Activated naive CD4-positive, alpha-beta T cell treated with anti-CD3 and anti-CD28 coated beads, Interleukin-2, amount 10 ng/mL, durations not matched to agents 7 days and 5 days (primary cell): ENCODE results near the gene PCSK4.

Experiments
- CTCF ChIA-PET: fragments of 350-600 bp; sonication (Branson Sonifier 250); formaldehyde crosslinking; loops from one replicate; lab custom pipeline; 2021; ENCODE audit warnings: antibody characterized with exemption; lab: Charles Lee
- DNase-seq: peaks from one replicate; pipeline ENCODE4 v3.0.0-alpha.2; 2020
- H3K27ac Mint-ChIP-seq: one replicate; pipeline ENCODE4 v1.8.0; 2021; ENCODE audit warnings: mild to moderate bottlenecking, moderate library complexity, mixed read lengths
- H3K27me3 Mint-ChIP-seq: one replicate; pipeline ENCODE4 v1.8.0; 2021; ENCODE audit warnings: mild to moderate bottlenecking, mixed read lengths
- H3K36me3 Mint-ChIP-seq: one replicate; pipeline ENCODE4 v1.8.0; 2021; ENCODE audit warnings: mixed read lengths
- H3K4me1 Mint-ChIP-seq: one replicate; pipeline ENCODE4 v1.8.0; 2021; ENCODE audit warnings: mixed read lengths
- H3K4me3 Mint-ChIP-seq: one replicate; pipeline ENCODE4 v1.8.0; 2021; ENCODE audit warnings: mild to moderate bottlenecking, moderate library complexity, mixed read lengths
- H3K9me3 Mint-ChIP-seq: one replicate; pipeline ENCODE4 v1.8.0; 2021; ENCODE audit warnings: mixed read lengths

The PCSK4 gene

DNA sequence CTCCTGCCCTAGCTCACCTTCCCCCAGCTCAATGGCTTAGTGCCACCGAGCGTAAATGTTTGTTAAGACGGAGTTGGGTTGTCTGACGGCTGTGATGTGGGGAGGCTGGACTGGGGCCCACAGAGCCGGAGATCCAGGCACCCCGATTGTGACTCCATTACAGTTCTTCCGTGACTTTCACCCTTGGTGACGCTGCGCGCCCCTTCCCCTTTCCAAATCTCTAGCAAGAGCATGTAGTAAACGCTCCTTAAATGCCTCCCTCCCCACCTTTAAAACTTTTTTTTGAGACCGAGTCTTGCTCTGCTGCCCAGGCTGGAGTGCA, 1.7 kb upstream of the PCSK4 start:
- H3K36me3 Mint-ChIP-seq: no peaks in the 10 kb centered on the region
- H3K4me1 Mint-ChIP-seq: peaks cover 18% of the 10 kb centered on the region
- H3K27ac Mint-ChIP-seq: no peak overlapping the region
- peak overlapping the region; percentile 62 for H3K4me3 Mint-ChIP-seq
- no peaks in the 10 kb centered on the region for H3K9me3 Mint-ChIP-seq
- H3K27me3 Mint-ChIP-seq: peaks cover 38% of the 10 kb centered on the region
- no peak for DNase-seq
- CTCF ChIA-PET: no interaction called here

DNA sequence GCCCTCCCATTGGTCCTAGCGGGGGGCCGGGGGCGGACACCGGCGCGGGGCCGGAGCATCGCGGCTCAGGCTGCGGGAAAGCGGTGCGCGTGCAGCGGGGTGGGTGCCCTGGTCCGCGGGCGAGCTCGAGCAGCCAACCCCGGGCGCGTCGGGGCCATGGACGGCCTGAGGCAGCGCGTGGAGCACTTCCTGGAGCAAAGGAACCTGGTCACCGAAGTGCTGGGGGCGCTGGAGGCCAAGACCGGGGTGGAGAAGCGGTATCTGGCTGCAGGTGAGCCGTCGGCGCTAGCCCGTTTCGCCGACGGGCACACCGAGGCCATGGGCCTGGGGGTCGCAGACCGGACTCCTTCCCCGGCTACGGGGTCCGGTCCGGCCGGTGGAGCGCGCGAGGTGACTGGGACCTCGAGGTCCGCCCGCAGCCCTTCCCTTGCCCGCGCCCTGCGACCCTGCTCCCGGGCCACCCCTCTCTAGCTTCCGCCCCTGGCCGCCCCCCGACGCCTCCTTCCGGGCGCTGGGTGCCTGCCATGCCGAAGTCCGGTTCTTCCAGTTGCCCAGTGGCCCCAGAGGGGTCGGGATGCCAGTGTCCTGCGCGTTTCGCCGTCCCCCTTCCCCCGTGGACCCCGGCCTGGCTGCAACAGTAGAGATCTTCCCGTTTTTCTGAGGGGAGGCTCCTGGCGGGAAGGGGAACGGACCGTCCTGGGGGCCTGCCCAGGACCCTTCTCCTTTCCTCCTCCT, 1.1 kb upstream of the PCSK4 start, which contains the start of gene REEP6:
REEP6 (plus strand) TSS at position 68 of the 735 bp plus-strand sequence; CDS start at position 157, 89 bp downstream.
- H3K36me3 Mint-ChIP-seq: no peaks in the 10 kb centered on the region
- H3K9me3 Mint-ChIP-seq: no peaks in the 10 kb centered on the region
- H3K4me3 Mint-ChIP-seq: peak within 1 kb of the TSS; percentile 85
- peaks cover 18% of the 10 kb centered on the region for H3K4me1 Mint-ChIP-seq
- peaks cover 38% of the 10 kb centered on the region for H3K27me3 Mint-ChIP-seq
- no peak for DNase-seq
- H3K27ac Mint-ChIP-seq: peak within 1 kb of the TSS; percentile 83
- CTCF ChIA-PET: interaction anchor here (1.0 kb wide), 1 partner anchor 14 kb away, joined by 3 read pairs; no protein-coding TSS in a partner anchor

DNA sequence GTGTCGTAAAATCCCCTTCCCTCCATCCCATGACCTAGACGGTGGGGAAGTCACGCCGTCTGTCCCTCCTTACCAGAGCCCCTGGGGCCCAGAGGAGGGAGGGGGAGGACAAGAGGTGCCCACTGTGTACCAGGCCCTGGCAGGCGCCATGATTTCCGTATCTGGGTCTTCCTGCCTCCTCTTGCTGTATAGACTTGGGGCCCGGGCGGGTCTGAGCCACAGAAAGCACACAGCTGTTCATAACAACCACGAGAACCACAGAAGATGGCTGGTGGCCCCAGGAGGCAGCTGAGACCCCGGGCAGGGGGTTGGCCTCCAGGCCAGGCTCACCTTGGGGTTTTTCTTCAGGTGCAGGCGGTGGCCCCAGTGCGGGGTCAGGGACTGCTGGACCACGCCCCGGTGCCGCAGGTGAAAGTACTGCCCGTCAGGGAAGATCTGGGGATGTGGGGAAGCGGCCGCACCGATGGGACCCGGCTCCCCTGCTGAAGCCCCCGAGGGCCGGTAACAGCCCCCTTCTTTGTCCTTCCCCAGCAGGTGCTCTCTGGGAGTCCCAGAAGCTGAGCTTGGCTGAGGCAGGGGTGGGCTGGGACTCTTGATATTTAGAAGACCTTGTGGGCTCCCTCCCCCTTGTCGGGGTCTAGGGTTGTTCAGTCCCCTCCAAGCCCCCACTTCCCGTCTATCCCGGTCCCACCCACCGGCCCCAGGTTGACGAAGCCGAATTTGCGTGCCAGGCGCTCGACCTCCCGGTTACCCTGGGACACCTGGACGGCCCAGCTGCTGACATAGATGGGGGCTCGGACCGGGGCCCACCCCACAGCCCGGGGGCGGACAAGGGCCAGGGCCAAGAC, 463 bp downstream of the PCSK4 start:
- Mint-ChIP-seq H3K27ac (peak overlapping the region; percentile 70), H3K9me3 (no peaks in the 10 kb centered on the region), H3K4me3 (peak overlapping the region; percentile 85), H3K27me3 (peaks cover 38% of the 10 kb centered on the region), H3K36me3 (no peaks in the 10 kb centered on the region), H3K4me1 (peaks cover 18% of the 10 kb centered on the region)
- DNase-seq: peak; percentile 34
- CTCF ChIA-PET: no interaction called here

DNA sequence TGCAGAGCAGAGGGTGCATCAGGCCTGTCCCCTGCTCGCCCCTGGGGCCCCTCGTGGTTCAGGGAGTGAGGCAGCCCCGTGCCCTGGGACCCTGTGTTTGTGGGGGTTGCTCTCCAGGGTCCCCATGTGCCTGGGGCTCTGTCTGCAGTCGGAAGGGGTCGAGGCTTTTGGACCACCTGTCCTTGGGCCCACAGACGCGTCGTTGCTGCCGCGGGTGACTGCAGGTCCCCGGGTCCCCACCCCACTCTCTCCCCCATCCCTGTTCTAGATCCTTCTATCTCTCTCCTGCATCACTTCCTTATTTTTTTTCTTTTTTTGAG, 1.9 kb downstream of the PCSK4 start:
- CTCF ChIA-PET: no interaction called here
- no peak for DNase-seq
- peaks cover 18% of the 10 kb centered on the region for H3K4me1 Mint-ChIP-seq
- H3K27me3 Mint-ChIP-seq: peaks cover 30% of the 10 kb centered on the region
- H3K9me3 Mint-ChIP-seq: no peaks in the 10 kb centered on the region
- no peak overlapping the region for H3K27ac Mint-ChIP-seq
- no peaks in the 10 kb centered on the region for H3K36me3 Mint-ChIP-seq
- H3K4me3 Mint-ChIP-seq: no peak overlapping the region

DNA sequence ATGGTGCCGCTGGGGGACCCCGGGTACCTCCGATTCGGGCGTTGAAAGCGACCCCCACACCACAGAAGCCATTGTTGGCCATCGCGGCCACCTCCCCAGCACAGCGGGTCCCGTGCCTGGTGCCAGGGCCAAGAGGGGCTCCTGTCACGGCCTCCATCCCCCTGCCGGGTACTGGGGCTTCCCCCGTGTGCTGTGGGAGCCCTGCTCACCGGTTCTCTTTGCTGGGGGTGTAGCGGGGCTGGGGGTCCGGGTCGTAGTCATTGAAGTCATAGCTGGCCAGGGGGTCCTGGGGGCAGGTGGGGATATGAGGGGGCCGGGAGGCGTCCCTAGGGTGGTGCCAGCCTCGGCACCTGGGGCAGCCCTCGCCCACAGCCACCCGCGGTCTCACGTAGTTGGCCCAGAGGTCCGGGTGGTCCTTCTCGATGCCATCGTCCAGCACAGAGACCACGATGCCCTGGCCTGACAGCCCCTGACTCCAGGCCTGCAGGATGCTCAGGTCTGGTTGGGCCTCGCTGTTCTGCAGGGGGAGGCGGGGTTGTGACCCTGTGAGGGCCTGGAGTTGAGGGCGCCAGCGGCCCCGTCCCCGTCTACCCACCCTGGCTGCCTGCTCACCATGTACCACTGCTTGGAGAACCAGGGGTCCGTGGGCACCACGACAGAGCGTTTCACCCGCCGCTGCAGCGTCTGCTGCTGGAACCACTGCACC, 2.4 kb downstream of the PCSK4 start:
- Mint-ChIP-seq H3K4me1 (peaks cover 18% of the 10 kb centered on the region), H3K9me3 (no peaks in the 10 kb centered on the region), H3K27me3 (peaks cover 25% of the 10 kb centered on the region), H3K4me3 (no peak overlapping the region), H3K27ac (no peak overlapping the region), H3K36me3 (no peaks in the 10 kb centered on the region)
- CTCF ChIA-PET: no interaction called here
- no peak for DNase-seq

DNA sequence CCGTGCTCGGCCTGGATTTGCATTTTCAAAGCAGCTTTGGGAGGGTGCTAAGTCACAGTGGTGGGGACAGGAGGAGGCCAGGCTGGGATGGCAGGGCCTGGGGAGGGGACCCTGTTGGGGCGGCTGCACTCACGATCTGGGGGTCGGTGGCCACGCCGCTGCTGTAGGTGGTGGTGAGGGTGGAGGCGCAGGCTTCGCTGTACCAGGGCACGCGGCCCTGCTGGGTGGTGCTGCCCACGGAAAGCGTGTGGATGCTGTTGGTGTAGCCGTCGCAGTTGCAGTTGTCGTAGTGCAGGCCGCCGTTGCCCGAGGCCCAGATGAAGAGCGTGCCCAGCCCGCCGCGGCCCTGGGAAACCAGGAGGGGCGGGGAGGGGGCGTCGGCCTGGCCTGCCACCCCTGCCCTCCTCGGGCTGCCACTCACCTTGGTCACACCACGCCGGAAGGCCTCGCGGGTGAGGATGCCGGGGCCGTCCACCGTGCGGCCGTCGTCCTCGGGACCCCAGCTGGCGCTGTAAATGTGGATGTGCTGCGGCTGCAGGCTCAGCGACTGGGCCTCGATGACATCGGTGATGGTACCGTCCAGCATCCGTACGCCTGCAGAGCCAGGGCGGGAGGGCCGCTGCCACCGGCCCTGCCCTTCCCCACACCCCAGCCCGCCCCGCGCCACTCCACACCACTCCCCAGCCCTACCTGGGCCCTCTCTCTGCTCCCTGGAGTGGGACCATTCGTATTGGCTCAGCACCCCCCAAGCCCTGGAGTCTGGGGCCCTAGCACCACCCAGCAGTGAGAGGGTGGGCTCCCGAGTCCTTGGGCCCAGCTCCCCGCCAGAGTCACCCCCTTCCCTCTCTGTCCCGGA, 3.2 kb downstream of the PCSK4 start:
- H3K27ac Mint-ChIP-seq: no peak overlapping the region
- H3K4me1 Mint-ChIP-seq: peaks cover 17% of the 10 kb centered on the region
- H3K9me3 Mint-ChIP-seq: no peaks in the 10 kb centered on the region
- CTCF ChIA-PET: no interaction called here
- H3K36me3 Mint-ChIP-seq: no peaks in the 10 kb centered on the region
- DNase-seq: no peak
- no peak overlapping the region for H3K4me3 Mint-ChIP-seq
- H3K27me3 Mint-ChIP-seq: peaks cover 17% of the 10 kb centered on the region

DNA sequence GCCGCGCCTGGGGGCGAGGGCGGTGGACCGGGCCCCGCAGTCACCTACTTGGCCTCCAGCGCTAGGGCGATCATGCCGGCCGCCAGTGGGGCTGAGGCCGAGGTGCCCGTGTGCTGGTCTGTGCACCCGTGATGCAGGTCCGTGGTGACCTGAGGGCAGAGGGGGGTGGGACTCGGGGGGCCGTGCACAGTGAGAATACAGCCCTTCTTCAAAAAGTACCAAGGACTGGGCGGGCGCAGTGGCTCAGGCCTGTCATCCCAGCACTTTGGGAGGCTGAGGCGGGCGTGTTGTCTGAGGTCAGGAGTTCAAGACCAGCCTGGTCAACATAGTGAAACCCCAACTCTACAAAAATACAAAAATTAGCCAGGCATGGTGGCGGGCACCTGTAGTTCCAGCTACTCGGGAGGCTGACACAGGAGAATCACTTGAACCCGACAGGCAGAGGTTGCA, 6.1 kb downstream of the PCSK4 start:
- no peak for DNase-seq
- Mint-ChIP-seq H3K4me1 (peaks cover 12% of the 10 kb centered on the region), H3K27me3 (peaks cover 14% of the 10 kb centered on the region), H3K36me3 (peaks cover 1% of the 10 kb centered on the region), H3K4me3 (no peak overlapping the region), H3K9me3 (no peaks in the 10 kb centered on the region), H3K27ac (no peak overlapping the region)
- CTCF ChIA-PET: no interaction called here

DNA sequence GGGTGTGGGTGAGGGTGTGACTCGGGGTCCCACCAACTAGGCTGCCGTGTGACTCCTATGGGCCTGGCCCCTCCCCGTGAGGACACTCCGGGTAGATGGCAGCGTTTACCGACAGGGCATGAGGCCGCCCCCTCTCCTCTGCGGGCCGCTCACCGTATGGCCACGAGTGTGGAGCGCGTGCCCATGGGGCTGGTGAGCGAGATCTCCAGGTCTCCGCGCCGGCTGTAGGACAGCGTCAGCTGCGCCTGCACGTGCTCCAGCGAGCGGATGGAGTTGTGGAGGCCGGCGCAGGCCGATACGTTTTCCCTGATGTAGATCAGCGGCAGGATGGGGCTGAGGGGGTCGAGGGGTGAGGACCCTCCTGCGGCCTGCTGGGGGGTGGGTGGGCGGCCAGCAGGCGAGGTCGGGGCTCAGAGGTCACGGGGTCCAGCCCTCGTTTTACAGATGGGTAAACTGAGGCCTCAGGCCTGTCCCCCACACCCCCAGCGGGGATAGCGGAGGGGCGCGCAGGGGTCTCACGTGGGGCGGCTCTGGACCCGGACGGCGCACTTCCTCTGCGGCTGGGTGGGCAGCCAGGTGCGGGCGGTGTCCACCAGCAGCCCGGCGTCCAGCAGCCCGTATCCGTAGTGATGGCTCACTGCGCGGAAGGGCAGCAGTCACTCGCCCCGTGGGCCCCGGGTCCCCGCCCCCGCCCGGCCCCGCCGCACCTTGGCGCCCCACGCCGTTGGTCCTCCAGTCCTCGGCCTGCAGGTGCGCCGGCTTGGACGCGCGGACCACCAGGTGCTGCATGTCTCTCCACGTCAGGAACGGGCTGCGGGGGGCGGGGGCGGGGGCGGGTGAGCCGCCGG, 6.8 kb downstream of the PCSK4 start:
- H3K27ac Mint-ChIP-seq: no peak overlapping the region
- H3K27me3 Mint-ChIP-seq: peaks cover 14% of the 10 kb centered on the region
- DNase-seq: no peak
- H3K4me1 Mint-ChIP-seq: peaks cover 13% of the 10 kb centered on the region
- CTCF ChIA-PET: no interaction called here
- H3K9me3 Mint-ChIP-seq: no peaks in the 10 kb centered on the region
- H3K36me3 Mint-ChIP-seq: peaks cover 2% of the 10 kb centered on the region
- no peak overlapping the region for H3K4me3 Mint-ChIP-seq

DNA sequence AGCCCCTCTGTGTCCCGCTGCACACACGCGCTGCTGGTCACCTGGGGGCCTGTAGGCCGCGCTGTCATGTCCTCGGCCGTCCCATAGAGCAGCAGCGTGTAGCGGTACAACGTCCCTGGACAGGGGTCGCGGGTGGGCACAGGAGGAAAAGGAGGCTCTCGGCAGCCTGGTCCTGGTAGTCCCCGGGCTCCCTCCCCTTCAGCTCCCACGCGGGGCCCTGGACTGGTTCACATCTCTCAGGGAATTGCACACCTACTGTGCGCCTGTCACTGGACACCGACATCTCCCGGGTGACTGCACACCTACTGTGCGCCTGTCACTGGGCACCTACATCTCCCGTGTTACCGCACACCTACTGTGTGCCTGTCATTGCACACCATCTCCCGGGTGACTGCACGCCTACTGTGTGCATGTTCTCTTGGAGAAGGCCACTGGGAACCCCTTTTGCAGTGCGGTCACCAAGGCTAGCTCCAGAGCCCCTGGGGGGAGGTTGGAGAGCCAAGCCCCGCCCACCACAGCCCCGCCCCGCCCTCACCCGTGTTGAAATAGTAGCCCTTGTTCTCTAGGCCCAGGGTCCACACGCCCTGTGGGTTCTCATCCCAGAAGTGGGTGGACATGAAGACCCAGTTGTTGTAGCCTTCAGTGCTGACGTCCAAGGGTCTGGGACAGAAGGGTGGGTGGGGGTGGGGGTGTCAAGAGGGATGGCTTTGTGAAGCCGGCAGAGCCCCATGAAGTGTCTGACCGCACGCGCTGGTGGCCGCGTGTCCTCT, 7.6 kb downstream of the PCSK4 start:
- H3K9me3 Mint-ChIP-seq: no peaks in the 10 kb centered on the region
- peaks cover 19% of the 10 kb centered on the region for H3K4me1 Mint-ChIP-seq
- peaks cover 2% of the 10 kb centered on the region for H3K36me3 Mint-ChIP-seq
- DNase-seq: no peak
- H3K27me3 Mint-ChIP-seq: peaks cover 14% of the 10 kb centered on the region
- CTCF ChIA-PET: no interaction called here
- H3K4me3 Mint-ChIP-seq: no peak overlapping the region
- H3K27ac Mint-ChIP-seq: no peak overlapping the region

DNA sequence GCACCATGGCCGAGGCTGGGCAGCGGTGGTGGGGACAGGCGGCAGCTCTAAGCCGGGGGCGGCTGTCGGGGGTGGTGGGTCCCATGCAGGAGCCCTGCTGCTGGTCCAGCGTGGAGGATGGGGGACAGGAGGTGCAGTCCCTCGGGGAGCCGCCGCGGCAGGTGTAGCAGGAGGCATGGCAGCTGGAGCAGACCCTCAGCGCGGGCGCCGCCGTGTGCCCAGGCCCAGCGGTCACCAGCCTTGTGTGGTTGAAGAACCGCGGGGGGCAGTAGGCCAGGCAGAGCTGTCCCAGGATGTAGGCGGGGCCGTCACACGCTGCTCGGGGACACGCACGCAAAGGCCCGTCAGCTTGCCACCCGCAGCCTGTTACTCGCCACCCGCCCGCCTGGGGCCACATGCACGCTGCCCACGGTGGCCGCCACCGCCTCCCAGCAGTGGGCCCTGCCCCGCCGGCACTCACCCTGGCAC, 8.2 kb downstream of the PCSK4 start:
- Mint-ChIP-seq H3K4me1 (peaks cover 24% of the 10 kb centered on the region), H3K27me3 (peaks cover 14% of the 10 kb centered on the region), H3K36me3 (peaks cover 6% of the 10 kb centered on the region), H3K9me3 (no peaks in the 10 kb centered on the region), H3K4me3 (no peak overlapping the region), H3K27ac (no peak overlapping the region)
- CTCF ChIA-PET: no interaction called here
- no peak for DNase-seq

DNA sequence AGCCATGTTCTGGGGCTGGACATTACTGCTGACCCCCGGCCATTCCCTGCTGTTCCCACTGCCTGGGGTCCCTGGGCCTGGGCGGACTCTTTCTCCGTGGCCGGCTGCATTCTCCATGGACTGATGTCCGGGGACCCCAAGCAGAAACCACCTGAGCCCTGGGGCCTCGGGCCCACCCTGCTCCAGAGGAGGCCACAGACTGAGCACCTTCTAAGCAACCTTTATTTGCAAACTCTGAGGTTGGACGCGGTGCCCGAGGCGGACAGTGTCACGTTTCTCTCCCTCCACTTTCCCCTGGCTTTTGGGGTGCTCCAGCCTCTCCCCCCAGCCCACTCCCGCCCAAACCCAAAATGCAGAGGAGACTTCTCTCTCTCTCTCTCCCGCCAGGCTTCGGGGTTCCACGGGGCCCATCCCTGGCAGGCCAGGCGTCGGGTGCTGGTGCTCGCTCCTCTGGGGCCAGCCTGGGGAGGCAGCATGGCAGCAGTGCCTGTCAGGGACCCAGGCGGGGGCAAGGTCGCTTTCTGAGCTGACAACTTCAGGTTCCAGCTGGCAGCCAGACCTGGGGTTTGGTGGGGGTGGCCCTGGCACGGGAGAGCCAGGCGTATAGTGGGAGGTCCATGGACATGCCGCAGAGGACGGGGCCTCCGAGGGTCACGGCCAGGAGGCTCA, 8.8 kb downstream of the PCSK4 start:
- Mint-ChIP-seq H3K27me3 (peaks cover 14% of the 10 kb centered on the region), H3K4me1 (peaks cover 25% of the 10 kb centered on the region), H3K9me3 (no peaks in the 10 kb centered on the region), H3K27ac (no peak overlapping the region), H3K4me3 (no peak overlapping the region), H3K36me3 (peaks cover 6% of the 10 kb centered on the region)
- CTCF ChIA-PET: no interaction called here
- no peak for DNase-seq
